Measurements from ENCODE around the gene PBX4. TPM values are rescaled to one million over a fixed set of nuclear protein-coding genes. Genes with fewer than 3 reads are reported as not detected.

The PBX4 gene
- total and polyA plus RNA-seq, 2 experiments from 2014 or later = 2.6 to 4.1 TPM

DNA sequence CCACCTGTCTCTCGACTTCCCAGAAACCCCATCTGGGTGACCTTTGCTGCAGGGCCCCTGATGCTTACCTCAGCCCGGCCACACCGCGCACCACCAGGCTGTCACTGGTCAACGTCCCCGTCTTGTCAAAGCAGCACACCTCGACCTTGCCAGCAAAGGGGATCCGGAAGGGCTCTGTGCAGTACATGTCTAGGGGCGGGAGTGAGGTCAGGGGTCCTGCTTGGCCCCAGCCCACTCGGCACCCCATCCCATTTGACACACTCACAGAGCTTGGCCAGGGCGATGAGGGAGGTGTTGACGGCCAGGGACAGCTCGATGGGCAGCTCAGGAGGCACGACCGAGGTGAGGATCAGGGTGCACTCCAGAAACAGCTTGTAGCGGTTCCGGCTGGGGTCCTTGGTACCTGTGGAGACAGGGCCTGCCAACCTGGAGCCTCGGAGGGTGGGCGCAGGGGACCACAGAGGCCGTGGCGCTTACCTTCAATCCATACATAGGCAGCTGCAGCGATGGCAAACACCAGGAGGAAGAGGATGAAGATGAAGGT, 36.6 kb upstream of the PBX4 start:
- Histone ChIP-seq H3K27me3 (ENCODE audit: insufficient read depth) (no peaks in the 10 kb centered on the region), H4K20me1 (replicated peaks; ENCODE audit: insufficient read depth) (peaks cover 10% of the 10 kb centered on the region; the same call in 1 of the 2 replicates), H3K4me1 (ENCODE audit: insufficient read depth) (no peaks in the 10 kb centered on the region), H2AFZ (no peak overlapping the region), H3F3A (replicated peaks; ENCODE audit: low read depth) (0 out of 2 replicates have a peak, but pooled peaks cover 2% of the 10 kb centered on the region), H3K4me3 (no peak overlapping the region), H3K4me2 (no peak overlapping the region), H3K27ac (ENCODE audit: low read depth) (no peak overlapping the region), H3K36me3 (ENCODE audit: insufficient read depth) (peaks cover 30% of the 10 kb centered on the region; the same call in 1 of the 2 replicates), H3K79me2 (replicated peaks; ENCODE audit: insufficient read depth) (peaks cover 11% of the 10 kb centered on the region), H3K9me2 (ENCODE audit: insufficient read depth) (no peaks in the 10 kb centered on the region)
- no peak overlapping the region for H3K4me3 Mint-ChIP-seq
- TF ChIP-seq NANOG (IDR thresholded peaks at IDR 0.05; ENCODE audit: borderline replicate concordance) (no peak), ZNF114 (CRISPR knock-in tag; IDR thresholded peaks at IDR 0.05) (no peak), CREB1 (CRISPR knock-in tag; IDR thresholded peaks at IDR 0.05; ENCODE audit: low read depth) (no peak), POLR2AphosphoS5 (IDR thresholded peaks at IDR 0.05; ENCODE audit: low read depth) (no peak), STAT1 (IDR thresholded peaks at IDR 0.05; ENCODE audit: unreplicated experiment) (no peak), EZH2phosphoT487 (IDR thresholded peaks at IDR 0.05; ENCODE audit: unreplicated experiment) (no peak), ZNF331 (CRISPR knock-in tag; IDR thresholded peaks at IDR 0.05; ENCODE audit: low read depth) (no peak)
- TF ChIP-seq, protein P1, sequence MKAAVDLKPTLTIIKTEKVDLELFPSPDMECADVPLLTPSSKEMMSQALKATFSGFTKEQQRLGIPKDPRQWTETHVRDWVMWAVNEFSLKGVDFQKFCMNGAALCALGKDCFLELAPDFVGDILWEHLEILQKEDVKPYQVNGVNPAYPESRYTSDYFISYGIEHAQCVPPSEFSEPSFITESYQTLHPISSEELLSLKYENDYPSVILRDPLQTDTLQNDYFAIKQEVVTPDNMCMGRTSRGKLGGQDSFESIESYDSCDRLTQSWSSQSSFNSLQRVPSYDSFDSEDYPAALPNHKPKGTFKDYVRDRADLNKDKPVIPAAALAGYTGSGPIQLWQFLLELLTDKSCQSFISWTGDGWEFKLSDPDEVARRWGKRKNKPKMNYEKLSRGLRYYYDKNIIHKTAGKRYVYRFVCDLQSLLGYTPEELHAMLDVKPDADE (IDR thresholded peaks at IDR 0.05) = no peak
- TF ChIP-seq, protein P2, sequence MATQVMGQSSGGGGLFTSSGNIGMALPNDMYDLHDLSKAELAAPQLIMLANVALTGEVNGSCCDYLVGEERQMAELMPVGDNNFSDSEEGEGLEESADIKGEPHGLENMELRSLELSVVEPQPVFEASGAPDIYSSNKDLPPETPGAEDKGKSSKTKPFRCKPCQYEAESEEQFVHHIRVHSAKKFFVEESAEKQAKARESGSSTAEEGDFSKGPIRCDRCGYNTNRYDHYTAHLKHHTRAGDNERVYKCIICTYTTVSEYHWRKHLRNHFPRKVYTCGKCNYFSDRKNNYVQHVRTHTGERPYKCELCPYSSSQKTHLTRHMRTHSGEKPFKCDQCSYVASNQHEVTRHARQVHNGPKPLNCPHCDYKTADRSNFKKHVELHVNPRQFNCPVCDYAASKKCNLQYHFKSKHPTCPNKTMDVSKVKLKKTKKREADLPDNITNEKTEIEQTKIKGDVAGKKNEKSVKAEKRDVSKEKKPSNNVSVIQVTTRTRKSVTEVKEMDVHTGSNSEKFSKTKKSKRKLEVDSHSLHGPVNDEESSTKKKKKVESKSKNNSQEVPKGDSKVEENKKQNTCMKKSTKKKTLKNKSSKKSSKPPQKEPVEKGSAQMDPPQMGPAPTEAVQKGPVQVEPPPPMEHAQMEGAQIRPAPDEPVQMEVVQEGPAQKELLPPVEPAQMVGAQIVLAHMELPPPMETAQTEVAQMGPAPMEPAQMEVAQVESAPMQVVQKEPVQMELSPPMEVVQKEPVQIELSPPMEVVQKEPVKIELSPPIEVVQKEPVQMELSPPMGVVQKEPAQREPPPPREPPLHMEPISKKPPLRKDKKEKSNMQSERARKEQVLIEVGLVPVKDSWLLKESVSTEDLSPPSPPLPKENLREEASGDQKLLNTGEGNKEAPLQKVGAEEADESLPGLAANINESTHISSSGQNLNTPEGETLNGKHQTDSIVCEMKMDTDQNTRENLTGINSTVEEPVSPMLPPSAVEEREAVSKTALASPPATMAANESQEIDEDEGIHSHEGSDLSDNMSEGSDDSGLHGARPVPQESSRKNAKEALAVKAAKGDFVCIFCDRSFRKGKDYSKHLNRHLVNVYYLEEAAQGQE (IDR thresholded peaks at IDR 0.05; ENCODE audit: unreplicated experiment) = no peak
- TF ChIP-seq, protein P3, sequence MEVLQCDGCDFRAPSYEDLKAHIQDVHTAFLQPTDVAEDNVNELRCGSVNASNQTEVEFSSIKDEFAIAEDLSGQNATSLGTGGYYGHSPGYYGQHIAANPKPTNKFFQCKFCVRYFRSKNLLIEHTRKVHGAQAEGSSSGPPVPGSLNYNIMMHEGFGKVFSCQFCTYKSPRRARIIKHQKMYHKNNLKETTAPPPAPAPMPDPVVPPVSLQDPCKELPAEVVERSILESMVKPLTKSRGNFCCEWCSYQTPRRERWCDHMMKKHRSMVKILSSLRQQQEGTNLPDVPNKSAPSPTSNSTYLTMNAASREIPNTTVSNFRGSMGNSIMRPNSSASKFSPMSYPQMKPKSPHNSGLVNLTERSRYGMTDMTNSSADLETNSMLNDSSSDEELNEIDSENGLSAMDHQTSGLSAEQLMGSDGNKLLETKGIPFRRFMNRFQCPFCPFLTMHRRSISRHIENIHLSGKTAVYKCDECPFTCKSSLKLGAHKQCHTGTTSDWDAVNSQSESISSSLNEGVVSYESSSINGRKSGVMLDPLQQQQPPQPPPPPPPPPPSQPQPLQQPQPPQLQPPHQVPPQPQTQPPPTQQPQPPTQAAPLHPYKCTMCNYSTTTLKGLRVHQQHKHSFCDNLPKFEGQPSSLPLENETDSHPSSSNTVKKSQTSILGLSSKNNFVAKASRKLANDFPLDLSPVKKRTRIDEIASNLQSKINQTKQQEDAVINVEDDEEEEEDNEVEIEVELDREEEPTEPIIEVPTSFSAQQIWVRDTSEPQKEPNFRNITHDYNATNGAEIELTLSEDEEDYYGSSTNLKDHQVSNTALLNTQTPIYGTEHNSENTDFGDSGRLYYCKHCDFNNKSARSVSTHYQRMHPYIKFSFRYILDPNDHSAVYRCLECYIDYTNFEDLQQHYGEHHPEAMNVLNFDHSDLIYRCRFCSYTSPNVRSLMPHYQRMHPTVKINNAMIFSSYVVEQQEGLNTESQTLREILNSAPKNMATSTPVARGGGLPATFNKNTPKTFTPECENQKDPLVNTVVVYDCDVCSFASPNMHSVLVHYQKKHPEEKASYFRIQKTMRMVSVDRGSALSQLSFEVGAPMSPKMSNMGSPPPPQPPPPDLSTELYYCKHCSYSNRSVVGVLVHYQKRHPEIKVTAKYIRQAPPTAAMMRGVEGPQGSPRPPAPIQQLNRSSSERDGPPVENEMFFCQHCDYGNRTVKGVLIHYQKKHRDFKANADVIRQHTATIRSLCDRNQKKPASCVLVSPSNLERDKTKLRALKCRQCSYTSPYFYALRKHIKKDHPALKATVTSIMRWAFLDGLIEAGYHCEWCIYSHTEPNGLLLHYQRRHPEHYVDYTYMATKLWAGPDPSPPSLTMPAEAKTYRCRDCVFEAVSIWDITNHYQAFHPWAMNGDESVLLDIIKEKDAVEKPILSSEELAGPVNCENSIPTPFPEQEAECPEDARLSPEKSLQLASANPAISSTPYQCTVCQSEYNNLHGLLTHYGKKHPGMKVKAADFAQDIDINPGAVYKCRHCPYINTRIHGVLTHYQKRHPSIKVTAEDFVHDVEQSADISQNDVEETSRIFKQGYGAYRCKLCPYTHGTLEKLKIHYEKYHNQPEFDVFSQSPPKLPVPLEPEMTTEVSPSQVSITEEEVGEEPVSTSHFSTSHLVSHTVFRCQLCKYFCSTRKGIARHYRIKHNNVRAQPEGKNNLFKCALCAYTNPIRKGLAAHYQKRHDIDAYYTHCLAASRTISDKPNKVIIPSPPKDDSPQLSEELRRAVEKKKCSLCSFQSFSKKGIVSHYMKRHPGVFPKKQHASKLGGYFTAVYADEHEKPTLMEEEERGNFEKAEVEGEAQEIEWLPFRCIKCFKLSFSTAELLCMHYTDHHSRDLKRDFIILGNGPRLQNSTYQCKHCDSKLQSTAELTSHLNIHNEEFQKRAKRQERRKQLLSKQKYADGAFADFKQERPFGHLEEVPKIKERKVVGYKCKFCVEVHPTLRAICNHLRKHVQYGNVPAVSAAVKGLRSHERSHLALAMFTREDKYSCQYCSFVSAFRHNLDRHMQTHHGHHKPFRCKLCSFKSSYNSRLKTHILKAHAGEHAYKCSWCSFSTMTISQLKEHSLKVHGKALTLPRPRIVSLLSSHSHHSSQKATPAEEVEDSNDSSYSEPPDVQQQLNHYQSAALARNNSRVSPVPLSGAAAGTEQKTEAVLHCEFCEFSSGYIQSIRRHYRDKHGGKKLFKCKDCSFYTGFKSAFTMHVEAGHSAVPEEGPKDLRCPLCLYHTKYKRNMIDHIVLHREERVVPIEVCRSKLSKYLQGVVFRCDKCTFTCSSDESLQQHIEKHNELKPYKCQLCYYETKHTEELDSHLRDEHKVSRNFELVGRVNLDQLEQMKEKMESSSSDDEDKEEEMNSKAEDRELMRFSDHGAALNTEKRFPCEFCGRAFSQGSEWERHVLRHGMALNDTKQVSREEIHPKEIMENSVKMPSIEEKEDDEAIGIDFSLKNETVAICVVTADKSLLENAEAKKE (CRISPR knock-in tag; IDR thresholded peaks at IDR 0.05) = no peak
- peaks cover 14% of the 10 kb centered on the region for H3K27me3 Mint-ChIP-seq (ENCODE audit: insufficient read depth, low read depth, poor library complexity)
- DNase-seq (ENCODE audit: low spot score) (no peak), ATAC-seq (no peak)
- no peaks in the 10 kb centered on the region for H3K9me3 Mint-ChIP-seq
- H3K36me3 Mint-ChIP-seq (ENCODE audit: low read depth) = peaks cover 87% of the 10 kb centered on the region
- H3K27ac Mint-ChIP-seq = no peak overlapping the region
- no peaks in the 10 kb centered on the region; the same call in 2 of the 3 replicates for H3K4me1 Mint-ChIP-seq

Measured in GM23338 (cell line).